GM18873 (cell line): ENCODE data around the gene ZNF770.
"Not testable (repeated sequence)": the region's sequence is repeated elsewhere in the genome, so short reads cannot be mapped to it uniquely, and the experiment has no call there.

Source experiments
- ATAC-seq: cut with Tn5 transposase; IDR thresholded peaks from one replicate; pipeline ENCODE4 v1.9.1; 2021; ENCODE audit warnings: mild to moderate bottlenecking, moderate library complexity, moderate number of reproducible peaks; ENCODE audit not compliant: unreplicated experiment, low FRiP score

The ZNF770 gene

DNA sequence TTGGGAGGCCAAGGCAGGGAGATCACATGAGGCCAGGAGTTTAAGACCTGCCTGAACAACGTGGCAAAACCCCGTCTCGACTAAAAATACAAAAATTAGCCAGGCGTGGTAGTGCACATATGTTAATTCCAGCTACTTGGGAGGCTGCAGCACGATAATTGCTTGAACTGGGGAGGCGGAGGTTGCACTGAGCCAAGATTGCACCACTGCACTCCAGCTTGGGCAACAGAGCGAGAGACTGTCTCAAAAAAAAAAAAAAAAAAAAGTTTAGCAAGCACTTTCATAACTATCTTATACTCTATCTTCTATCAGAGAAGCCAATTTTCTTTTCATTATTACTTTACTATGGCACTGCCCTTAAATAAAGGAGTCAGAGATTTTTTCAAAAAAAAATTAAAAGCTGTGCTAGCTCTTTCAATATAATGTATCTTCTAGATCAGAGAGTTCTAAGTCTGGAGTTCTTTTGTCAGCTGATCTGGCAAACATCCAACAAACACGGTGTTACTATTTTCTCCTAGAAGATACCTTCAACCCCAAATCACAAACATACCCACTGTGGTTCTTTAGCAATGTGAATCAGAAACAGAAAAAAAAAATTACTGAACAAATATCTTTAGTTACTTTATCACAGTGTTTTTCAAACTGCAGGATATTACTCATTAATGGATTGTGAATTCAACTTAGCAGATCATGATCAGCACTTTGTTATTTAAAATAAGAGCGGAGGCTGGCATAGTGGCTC, 3.0 kb downstream of the ZNF770 start:
- ATAC-seq, result no peak

DNA sequence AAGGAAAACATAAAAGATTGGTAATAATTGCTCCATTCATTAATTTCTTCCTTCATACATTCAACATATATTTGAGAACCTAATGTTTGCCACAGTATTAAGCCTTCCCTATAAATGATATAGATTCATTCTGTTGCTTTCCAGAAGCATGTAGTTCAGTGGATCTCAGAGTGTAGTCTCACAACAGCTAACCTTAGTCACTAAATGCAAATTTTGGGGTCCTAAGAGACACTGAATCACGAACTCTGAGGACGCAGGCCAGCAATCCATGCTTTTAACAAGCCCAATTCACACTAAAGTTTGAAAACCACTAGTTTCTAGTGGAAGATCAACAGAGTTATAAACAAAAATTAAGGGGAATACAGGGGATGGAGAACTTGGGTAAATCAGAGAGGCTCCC, 11.3 kb downstream of the ZNF770 start:
- ATAC-seq, result no peak

DNA sequence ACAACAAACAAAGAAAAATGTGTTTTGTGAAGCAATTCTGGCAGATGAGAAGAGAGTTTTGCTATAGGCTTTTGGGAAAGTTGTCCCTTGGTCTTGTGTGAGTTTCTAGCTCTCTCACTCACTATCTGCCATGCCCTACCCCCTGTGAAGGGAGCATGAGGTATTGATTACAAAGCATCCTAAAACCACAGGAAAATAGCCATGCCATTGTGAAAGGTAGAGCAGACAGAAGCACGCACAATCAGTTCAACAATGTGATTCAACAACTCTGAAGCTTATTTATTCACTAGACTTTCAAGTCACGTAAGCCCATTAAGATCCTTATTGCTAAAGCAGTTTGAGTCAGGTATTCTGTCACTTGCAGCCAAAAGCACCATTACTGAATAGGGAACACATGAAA, 12.0 kb downstream of the ZNF770 start:
- ATAC-seq, result no peak

DNA sequence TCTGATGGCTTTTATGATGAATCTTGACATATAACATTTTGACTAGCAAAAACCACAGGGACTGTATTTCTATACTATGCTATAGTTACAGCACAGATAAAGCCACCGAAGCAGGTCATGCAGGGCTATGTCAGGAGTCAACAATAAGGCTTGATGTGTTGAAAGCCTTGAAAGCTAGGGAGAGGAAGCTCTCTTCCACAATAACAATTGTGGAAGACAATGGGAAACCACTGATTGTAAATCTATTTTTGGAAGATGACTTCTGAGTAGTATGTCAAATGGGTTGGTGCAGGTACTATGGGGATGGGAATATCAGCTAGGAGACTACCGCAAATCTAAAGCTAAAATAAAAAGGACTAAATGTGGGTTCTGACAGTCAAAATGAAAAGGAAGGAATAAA, 14.6 kb downstream of the ZNF770 start:
- ATAC-seq, result no peak

DNA sequence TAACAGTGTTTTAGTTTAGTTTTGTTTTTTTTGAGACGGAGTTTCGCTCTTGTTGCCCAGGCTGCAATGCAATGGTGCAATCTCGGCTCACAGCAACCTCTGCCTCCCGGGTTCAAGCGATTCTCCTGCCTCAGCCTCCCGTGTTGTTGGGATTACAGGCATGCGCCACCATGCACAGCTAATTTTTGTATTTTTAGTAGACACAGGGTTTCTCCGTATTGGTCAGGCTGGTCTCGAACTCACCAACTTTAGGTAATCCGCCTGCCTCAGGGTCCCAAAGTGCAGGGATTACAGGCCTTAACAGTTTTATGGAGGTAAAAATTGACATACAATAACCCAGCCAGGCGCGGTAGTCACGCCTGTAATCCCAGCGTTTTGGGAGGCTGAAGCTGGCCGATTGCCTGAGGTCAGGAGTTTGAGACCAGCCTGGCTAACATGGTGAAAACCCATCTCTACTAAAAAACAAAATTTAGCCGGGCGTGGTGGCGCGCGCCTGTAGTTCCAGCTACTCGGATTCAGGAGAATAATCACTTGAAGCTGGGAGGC, 17.9 kb downstream of the ZNF770 start:
- not testable (repeated sequence) for ATAC-seq

DNA sequence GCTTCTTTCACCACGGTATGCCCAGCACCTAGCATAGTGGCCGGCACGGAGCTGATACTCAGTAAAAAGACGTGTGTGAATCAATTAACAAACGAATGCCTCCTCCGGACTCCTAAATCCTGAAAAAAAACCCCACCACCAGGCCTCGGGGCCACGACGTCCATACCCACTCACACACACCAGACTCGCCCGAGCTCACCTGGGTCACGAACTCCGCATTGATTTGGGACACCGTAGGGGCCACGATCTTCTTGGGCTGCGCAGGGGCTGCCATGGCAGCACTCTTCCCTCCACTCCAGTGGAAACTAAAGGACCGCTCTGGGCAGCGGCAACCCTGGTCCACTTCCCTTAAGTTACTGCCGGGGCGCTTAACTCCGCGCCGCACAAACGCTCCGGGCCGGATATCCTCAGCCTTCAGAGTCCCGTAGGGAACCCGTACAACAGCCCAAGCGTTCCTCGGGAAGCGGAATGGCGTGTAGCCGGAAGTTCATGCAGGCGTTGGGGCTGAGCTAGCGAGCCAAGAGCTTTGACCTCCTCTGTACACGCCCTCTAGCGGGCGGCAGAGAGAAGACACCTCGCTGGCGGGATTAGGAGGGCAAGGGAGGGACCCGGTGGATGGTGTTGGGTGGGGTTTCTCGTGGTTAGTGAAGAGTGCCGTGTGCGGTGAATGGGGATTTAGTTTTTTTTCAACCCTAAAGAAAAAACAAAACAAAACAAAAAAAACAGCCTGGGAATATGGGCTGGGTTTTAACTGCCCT, 18.6 kb downstream of the ZNF770 start, which contains the start of gene AQR:
AQR (minus strand) TSS at position 403 of the 758 bp plus-strand sequence; CDS start at position 274, 129 bp downstream.
- peak; percentile 97 for ATAC-seq

DNA sequence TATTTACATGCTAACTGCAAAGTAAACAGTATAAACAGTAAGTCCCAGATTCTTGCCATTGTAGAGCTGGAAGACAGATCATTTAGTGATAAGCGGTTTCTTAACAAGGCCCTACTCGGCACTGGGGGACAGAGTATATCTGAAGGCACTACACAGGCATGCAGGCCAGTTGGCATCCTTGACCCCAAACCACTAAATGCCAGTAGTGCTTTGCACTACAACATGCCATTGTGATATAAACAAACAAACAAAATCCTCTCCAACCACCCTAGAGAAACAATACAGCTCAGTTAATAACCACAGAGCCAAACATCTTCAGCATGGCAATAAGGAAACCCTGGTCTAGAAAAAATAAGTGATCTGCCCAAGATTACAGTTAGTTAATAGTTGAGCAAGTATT, 23.8 kb downstream of the ZNF770 start:
- ATAC-seq, result no peak

DNA sequence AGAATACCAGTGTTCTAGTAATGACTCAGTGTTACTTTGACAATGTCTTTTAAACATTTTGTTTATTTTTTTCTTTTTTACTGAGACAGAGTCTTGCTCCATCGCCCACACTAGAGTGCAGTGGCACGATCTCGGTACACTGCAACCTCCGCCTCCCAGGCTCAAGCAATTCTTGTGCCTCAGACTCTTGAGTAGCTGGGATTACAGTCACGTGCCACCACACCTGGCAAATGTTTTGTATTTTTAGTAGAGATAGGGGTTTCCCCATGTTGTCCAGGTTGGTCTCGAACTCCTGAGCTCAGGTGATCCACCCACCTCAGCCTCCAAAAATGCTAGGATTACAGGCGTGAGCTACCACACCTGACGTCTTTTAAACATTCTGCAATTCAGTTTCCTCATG, 34.2 kb downstream of the ZNF770 start:
- ATAC-seq, result no peak

DNA sequence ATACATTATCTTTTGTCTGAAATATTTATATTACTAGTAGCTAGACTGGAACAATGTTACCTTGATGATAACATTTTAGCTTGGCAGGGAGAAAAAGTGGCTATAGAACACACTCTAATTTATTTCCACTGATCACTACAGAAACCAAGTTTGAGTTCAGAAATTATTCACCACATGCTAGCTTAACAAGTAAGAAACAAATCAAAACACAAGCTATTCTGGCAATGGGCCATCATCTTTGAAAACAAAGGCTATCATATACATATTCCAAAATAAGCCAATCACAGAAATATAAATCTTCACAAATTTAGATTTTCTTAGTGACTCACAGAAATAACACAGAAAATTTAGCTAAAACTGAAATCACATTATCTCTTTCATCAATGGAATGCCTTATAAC, 35.6 kb downstream of the ZNF770 start:
- ATAC-seq, result no peak

DNA sequence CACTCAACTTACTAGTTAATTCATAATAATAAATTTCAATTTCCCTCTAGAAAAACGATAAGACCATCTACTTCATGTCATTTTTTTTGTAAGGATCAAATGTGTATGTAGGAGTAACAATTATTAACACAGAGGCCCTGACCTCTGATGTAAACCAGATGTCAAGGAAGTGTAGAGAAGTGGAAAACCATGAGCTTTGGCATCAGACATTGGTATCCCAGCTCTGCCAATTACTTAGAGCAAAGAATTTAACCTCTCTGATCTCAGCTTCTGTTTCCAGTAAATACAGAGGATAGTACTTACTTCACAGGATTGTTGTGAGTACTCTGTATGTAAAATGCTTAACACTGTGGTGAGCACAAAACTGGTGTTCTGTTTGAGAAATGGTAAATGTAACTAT, 36.1 kb downstream of the ZNF770 start:
- ATAC-seq, result no peak

DNA sequence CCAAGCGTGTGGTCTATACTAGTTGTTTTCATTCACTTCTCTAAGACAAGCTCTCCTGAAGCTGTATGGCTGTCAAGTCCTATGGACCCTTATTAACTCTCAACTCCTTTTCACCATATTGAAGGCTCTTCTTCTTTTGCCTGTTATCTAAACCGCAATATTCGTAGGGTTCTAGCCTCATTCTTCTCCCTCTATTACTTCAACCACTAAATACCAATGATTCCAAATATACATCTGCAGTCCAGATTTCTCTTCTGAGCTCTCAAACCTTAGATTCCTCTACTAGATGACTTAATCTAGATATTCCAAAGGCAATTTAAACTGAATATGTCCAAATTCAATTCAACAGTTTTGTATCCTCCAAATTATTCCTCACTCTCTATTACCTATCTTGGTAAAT, 43.2 kb downstream of the ZNF770 start:
- ATAC-seq, result no peak

DNA sequence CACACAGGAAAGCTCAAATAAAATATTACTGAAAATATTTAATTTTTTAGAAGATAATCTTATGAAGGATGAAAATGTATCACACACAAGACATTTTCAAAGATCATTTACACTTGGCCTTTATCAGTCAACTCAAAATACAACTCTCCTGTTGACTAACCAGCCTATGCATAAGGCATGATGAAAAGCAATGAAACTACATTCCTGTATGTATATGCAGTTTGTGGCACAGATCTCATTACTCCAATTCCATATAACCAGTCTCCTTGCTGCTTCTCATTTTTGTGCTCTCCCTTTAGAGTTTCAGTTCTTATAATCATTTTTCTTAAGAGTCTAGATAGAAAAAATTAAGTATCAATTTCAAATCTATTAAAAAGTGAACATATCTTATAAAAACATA, 44.4 kb downstream of the ZNF770 start:
- no peak for ATAC-seq

DNA sequence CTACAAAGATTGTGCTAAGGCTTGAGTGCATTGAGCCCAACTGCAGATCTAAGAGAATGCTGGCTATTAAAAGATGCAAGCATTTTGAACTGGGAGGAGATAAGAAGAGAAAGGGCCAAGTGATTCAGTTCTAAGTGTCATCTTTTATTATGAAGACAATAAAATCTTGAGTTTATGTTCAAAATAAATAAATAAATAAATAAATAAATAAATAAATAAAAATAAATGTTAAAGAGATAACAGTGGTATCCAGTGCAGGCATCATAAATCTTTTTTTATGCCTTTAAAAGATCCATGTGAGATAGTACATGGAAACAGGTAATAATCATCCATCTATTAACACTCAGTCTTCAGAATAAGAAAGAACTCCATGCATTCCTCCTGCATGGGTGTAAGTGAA, 44.8 kb downstream of the ZNF770 start:
- not testable (repeated sequence) for ATAC-seq

DNA sequence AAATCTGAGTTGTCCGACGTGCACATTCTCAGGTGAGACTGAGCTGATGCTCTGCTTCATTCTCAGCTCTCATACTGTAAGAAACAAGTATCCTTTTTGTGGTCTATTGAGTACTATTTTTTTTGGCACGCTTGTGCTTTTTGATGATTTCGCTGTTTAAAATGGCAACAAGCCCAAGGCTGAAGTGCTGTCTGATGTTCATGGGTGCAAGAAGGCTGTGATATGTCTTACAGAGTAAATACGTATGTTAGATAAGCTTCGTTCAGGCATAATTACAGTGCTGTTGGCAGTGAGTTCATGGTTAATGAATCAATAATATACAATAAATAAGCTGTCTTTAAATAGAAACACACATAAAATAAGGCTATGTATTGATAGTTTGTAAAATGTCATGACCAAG, 45.7 kb downstream of the ZNF770 start:
- no peak for ATAC-seq

DNA sequence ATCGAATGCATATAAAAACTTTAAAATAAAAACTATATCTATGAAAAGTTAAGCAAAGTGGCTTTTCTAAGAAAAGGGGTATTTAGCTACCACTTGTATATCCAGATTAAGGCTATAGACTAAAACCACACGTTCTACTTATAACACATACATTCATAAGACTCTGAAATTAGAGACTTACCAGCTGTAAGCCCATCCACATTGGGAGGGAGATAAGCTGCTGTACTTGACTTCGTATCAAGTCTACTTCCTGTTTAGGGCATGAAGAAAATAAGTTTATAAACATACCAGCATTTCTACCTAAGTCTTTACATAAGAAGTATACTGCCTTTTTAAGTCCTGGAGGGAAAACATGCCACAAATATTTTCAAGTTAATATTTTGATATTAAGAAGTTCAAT, 46.3 kb downstream of the ZNF770 start:
- no peak for ATAC-seq

DNA sequence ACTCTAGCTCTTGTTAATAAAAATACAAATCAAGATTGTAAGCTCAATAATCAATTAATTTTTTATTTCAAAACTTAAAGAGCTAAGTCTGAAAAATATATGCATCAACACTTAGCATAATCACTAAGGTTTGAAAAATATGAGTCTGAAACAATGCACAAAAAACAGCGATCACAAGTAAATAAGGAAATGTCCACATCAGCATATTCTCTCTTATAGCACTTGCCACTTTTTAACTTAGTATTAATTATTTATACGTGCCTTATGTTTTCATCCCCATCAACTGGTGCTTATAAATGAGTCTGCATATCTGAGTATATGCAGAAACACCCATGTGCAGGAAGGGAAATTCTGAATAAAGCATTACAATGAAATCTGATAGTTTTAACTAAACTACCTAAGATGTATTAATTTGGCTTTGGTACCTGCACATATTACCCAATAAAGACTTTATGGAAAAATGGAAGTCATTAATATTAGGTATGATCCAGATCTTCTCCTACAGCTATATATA, 46.8 kb downstream of the ZNF770 start:
- ATAC-seq, result no peak

DNA sequence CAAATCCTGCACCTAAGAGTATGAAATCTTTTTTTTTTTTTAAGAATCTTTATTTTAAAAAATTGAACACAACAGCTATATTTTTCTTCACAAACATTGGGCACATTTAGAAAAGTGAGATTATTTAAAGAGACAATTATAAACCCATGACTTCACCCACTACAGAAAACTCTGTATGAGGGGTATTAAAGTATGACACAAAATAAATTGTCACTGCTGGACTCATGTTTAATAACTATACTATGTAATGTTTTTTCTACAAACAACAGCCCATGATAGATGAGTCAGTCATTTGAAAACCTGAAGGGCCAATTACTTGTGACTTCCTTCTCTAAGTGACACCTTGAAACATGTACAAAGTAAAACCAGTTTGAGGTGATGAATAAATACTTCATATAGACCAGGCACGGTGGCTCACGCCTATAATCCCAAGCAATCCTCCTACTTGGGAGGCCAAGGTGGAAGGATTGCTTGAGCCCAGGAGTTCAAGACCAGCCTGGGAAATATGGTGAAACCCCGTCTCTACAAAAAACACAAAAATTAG, 54.6 kb downstream of the ZNF770 start:
- no peak for ATAC-seq

DNA sequence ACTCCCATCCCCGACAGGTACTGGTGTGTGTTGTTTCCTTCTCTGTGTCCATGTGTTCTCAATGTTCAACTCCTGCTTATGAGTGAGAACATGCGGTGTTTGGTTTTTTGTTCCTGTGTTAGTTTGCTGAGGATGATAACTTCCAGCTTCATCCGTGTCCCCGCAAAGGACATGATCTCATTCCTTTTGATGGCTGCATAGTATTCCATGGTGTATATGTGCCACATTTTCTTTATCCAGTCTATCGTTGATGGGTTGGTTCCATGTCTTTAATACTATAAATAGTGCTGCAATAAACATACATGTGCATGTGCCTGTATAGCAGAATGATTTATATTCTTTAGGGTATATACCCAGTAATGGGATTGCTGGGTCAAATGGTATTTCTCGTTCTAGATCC, 59.7 kb downstream of the ZNF770 start:
- ATAC-seq, result not testable (repeated sequence)
